ENCODE measurements around the gene MYLK4.

DNA sequence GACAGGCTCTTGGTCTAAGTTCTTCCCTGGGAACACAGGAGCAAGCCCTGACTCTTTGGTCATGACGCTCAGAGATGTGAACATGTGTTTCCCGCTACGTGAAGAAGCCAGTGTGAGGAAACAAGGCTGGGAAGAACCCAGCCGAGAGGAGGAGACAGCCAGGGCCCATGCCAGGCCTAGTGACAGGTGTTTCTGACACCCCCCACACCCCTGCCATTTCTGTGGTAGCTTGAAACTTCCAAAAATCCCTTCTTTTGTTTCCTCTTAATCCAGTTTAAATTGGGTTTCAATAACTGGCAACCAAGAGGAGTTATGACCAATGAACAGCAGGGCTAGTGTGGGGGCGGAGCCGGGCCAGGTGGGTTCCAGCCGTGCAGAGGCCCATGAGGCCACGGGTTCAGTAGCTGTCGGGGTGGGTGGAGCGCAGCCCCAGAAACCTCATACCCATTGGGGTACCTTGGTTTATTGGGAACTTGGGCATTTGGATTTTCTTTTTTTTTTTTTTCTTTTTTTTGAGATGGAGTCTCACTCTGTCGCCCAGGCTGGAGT, 47.9 kb upstream of the MYLK4 start:
- TF ChIP-seq, protein P1, sequence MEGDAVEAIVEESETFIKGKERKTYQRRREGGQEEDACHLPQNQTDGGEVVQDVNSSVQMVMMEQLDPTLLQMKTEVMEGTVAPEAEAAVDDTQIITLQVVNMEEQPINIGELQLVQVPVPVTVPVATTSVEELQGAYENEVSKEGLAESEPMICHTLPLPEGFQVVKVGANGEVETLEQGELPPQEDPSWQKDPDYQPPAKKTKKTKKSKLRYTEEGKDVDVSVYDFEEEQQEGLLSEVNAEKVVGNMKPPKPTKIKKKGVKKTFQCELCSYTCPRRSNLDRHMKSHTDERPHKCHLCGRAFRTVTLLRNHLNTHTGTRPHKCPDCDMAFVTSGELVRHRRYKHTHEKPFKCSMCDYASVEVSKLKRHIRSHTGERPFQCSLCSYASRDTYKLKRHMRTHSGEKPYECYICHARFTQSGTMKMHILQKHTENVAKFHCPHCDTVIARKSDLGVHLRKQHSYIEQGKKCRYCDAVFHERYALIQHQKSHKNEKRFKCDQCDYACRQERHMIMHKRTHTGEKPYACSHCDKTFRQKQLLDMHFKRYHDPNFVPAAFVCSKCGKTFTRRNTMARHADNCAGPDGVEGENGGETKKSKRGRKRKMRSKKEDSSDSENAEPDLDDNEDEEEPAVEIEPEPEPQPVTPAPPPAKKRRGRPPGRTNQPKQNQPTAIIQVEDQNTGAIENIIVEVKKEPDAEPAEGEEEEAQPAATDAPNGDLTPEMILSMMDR (IDR thresholded peaks at IDR 0.05; ENCODE audit: extremely low read depth in 1 of 2, insufficient read depth in 1 of 2, low read depth in 1 of 2, low read length in 2 of 2), result no peak
- TF ChIP-seq, protein P2, sequence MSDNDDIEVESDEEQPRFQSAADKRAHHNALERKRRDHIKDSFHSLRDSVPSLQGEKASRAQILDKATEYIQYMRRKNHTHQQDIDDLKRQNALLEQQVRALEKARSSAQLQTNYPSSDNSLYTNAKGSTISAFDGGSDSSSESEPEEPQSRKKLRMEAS (IDR thresholded peaks at IDR 0.05; ENCODE audit: insufficient read depth, insufficient read length), result no peak
- TF ChIP-seq EZH2 (IDR thresholded peaks at IDR 0.05; ENCODE audit: borderline replicate concordance, low read depth, low read length, severe bottlenecking) (no peak), POLR2A (IDR thresholded peaks at IDR 0.05; ENCODE audit: low read depth, low read length) (no peak), FOS (IDR thresholded peaks at IDR 0.05; ENCODE audit: borderline replicate concordance, insufficient read depth, low read length) (no peak)
